Choroid plexus epithelial cell (primary cell): ENCODE measurements around the gene FRMPD4.

Experiments
- DNase-seq: peaks from one replicate; pipeline ENCODE4 v3.0.0-alpha.2; 2010; ENCODE audit warnings: low read depth
- H3K4me3 ChIP-seq: 2 replicates; pipeline ENCODE4 v1.5.1; 2011; ENCODE audit warnings: low read depth, mild to moderate bottlenecking, control low read depth, low read length, moderate library complexity
- TF ChIP-seq, protein P1 (sequence below): conservative IDR thresholded peaks from 2 replicates; pipeline ENCODE4 v1.5.1; 2011; ENCODE audit warnings: low read depth, mild to moderate bottlenecking, control low read depth, inconsistent platforms, low read length, moderate library complexity

Gene FRMPD4

GRCh38 chrX:12447448-12448064 lies 309.3 kb downstream of the FRMPD4 start:
- no peak overlapping the region for H3K4me3 ChIP-seq
- TF ChIP-seq, protein P1, sequence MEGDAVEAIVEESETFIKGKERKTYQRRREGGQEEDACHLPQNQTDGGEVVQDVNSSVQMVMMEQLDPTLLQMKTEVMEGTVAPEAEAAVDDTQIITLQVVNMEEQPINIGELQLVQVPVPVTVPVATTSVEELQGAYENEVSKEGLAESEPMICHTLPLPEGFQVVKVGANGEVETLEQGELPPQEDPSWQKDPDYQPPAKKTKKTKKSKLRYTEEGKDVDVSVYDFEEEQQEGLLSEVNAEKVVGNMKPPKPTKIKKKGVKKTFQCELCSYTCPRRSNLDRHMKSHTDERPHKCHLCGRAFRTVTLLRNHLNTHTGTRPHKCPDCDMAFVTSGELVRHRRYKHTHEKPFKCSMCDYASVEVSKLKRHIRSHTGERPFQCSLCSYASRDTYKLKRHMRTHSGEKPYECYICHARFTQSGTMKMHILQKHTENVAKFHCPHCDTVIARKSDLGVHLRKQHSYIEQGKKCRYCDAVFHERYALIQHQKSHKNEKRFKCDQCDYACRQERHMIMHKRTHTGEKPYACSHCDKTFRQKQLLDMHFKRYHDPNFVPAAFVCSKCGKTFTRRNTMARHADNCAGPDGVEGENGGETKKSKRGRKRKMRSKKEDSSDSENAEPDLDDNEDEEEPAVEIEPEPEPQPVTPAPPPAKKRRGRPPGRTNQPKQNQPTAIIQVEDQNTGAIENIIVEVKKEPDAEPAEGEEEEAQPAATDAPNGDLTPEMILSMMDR: peak; percentile 13
- peak; percentile 13 for DNase-seq

DNA sequence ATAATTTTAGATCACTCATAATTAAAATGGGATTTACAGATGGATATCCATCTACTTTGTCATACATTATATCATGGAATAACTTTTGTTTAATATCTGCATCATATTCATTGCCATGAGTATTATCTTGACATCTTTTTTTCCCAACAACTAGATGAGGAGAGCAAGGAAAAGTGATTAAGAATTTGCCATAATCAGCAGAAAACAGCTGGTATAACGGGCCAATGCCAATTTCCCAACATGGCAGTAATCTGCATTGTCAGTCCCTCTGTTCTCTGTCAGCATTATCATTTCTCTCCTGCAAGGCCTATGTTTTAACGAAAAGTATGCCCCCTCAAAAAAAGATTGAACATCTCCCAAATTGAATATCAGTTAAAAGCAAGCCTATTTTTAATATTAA lies 314.0 kb downstream of the FRMPD4 start:
- TF ChIP-seq, protein P1: no peak
- no peak for DNase-seq
- no peak overlapping the region for H3K4me3 ChIP-seq

DNA sequence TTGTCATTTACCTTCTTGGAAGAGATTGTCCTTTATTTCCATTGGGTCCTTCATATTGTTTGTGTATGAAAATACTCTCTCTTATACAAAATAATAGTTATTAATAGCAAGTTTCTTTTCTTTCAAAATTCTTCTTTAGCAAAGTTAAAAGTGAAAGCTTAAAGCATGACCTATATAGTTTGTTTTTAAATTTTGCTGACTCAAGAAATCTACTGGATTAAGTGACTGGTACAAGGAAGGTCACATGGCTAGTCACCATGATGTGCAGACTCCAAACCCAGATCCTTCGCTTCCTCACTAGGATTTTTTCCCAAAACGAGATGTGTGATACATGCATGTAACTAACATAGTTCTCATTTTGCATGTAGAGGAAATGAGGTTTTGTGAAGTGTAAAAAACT lies 322.7 kb downstream of the FRMPD4 start:
- H3K4me3 ChIP-seq: no peak overlapping the region
- no peak for DNase-seq
- TF ChIP-seq, protein P1: no peak

- TF ChIP-seq, protein P1: no peak
- no peak for DNase-seq
- H3K4me3 ChIP-seq: no peak overlapping the region
Measured at GRCh38 chrX:12463052-12463451, 324.8 kb downstream of the FRMPD4 start.

- TF ChIP-seq, protein P1: no peak
- no peak overlapping the region for H3K4me3 ChIP-seq
- DNase-seq: no peak
Measured at GRCh38 chrX:12463873-12464272, 325.6 kb downstream of the FRMPD4 start.

GRCh38 chrX:12467321-12467720 lies 329.0 kb downstream of the FRMPD4 start:
- TF ChIP-seq, protein P1: no peak
- DNase-seq: no peak
- H3K4me3 ChIP-seq: no peak overlapping the region

GRCh38 chrX:12469296-12469695 lies 331.0 kb downstream of the FRMPD4 start:
- no peak for DNase-seq
- no peak overlapping the region for H3K4me3 ChIP-seq
- TF ChIP-seq, protein P1: no peak
